Measurements from ENCODE around the gene LRRTM3. TPM values are rescaled to one million over a fixed set of nuclear protein-coding genes. Genes with fewer than 3 reads are reported as not detected.

LRRTM3 gene
- total RNA-seq, 1 experiment from 2014 or later = not detected

GRCh38 chr10:66934711-66935110 is 8.9 kb downstream of the LRRTM3 start:
- DNase-seq (ENCODE audit: low spot score) = no peak

GRCh38 chr10:66940965-66941364 is 15.1 kb downstream of the LRRTM3 start:
- DNase-seq (ENCODE audit: low spot score) = no peak

GRCh38 chr10:66941491-66941890 is 15.7 kb downstream of the LRRTM3 start:
- no peak for DNase-seq (ENCODE audit: low spot score)

GRCh38 chr10:66942407-66942806 is 16.6 kb downstream of the LRRTM3 start:
- DNase-seq (ENCODE audit: low spot score) = no peak

GRCh38 chr10:66943590-66943989 is 17.8 kb downstream of the LRRTM3 start:
- DNase-seq (ENCODE audit: low spot score) = no peak

GRCh38 chr10:66951896-66952295 is 26.1 kb downstream of the LRRTM3 start:
- no peak for DNase-seq (ENCODE audit: low spot score)

- DNase-seq (ENCODE audit: low spot score) = no peak
These were observed 32.6 kb downstream of the LRRTM3 start for GRCh38 chr10:66958466-66958865.

- no peak for DNase-seq (ENCODE audit: low spot score)
These were observed 39.1 kb downstream of the LRRTM3 start for GRCh38 chr10:66964946-66965345.

- DNase-seq (ENCODE audit: low spot score) = no peak
These were observed 54.5 kb downstream of the LRRTM3 start for GRCh38 chr10:66980246-66980815.

GRCh38 chr10:66981361-66982052 is 55.7 kb downstream of the LRRTM3 start:
- DNase-seq (ENCODE audit: low spot score) = no peak

- DNase-seq (ENCODE audit: low spot score) = no peak
These were observed 56.2 kb downstream of the LRRTM3 start for GRCh38 chr10:66982053-66982420.

- no peak for DNase-seq (ENCODE audit: low spot score)
These were observed 57.1 kb downstream of the LRRTM3 start for GRCh38 chr10:66982792-66983474.

GRCh38 chr10:66983475-66983818 is 57.6 kb downstream of the LRRTM3 start:
- no peak for DNase-seq (ENCODE audit: low spot score)

GRCh38 chr10:66990143-66990830 is 64.5 kb downstream of the LRRTM3 start:
- no peak for DNase-seq (ENCODE audit: low spot score)

- no peak for DNase-seq (ENCODE audit: low spot score)
These were observed 71.2 kb downstream of the LRRTM3 start for GRCh38 chr10:66996996-66997395.

- DNase-seq (ENCODE audit: low spot score) = no peak
These were observed 74.1 kb downstream of the LRRTM3 start for GRCh38 chr10:66999762-67000545.

- DNase-seq (ENCODE audit: low spot score) = no peak
These were observed 78.9 kb downstream of the LRRTM3 start for GRCh38 chr10:67004690-67005089.

- no peak for DNase-seq (ENCODE audit: low spot score)
These were observed 80.1 kb downstream of the LRRTM3 start for GRCh38 chr10:67005981-67006380.

GRCh38 chr10:67011480-67011879 is 85.6 kb downstream of the LRRTM3 start:
- DNase-seq (ENCODE audit: low spot score) = no peak

- no peak for DNase-seq (ENCODE audit: low spot score)
These were observed 86.1 kb downstream of the LRRTM3 start for GRCh38 chr10:67011981-67012380.

- DNase-seq (ENCODE audit: low spot score) = peak; percentile 19
These were observed 89.4 kb downstream of the LRRTM3 start for GRCh38 chr10:67015225-67015624.

- peak; percentile 30 for DNase-seq (ENCODE audit: low spot score)
These were observed 91.4 kb downstream of the LRRTM3 start for GRCh38 chr10:67017218-67017617.
